ENCODE results near the gene KAT2B. TPM values are rescaled to one million over a fixed set of nuclear protein-coding genes. Genes with fewer than 3 reads are reported as not detected.

The KAT2B gene
- total and polyA plus RNA-seq, 2 of the 8 experiments (the other 6 are each of a cell fraction or from before 2014, with no cell fraction given), result 0.24 to 0.91 TPM

GRCh38 chr3:20185331-20185678 lies 145.1 kb downstream of the KAT2B start:
- no peak overlapping the region for H4K5ac ChIP-seq (ENCODE audit: insufficient read length, low read depth, low read length)
- no peaks in the 10 kb centered on the region for H3K27me3 ChIP-seq (replicated peaks in 1 of 4; ENCODE audit: control insufficient read depth in 3 of 4, extremely low read depth in 1 of 4, insufficient read depth in 3 of 4, low read length in 3 of 4)
- H3K23ac ChIP-seq (ENCODE audit: insufficient read length), result no peak overlapping the region
- H2BK20ac ChIP-seq (ENCODE audit: low read length), result no peak overlapping the region
- DNase-seq (ENCODE audit: low read depth in 1 of 2, low spot score in 2 of 2), result peak in 1 of 2 experiments; percentile 48
- ChIA-PET POLR2A (ENCODE audit: partially characterized antibody) (interaction anchor here (0.7 to 1.6 kb wide), 5 partner anchors 29 to 164 kb away, joined by 3 to 5 read pairs (median 3); no protein-coding TSS in a partner anchor), CTCF (ENCODE audit: partially characterized antibody) (no interaction called here)
- no peak overlapping the region for H3K56ac ChIP-seq (replicated peaks; ENCODE audit: insufficient read length, low read depth, low read length)
- 5% methylated on average over 12 of the region's 12 CpGs; no CpG with 5 or more reads in 1 of the 2 experiments for WGBS, 2 experiments (ENCODE audit: extremely low coverage in 1 of 2, insufficient coverage in 1 of 2, insufficient read length in 1 of 2, insufficient replicate concordance in 2 of 2, low coverage in 1 of 2, low lambda C conversion rate in 2 of 2, missing lambda C conversion rate in 1 of 2)
- H2AK5ac ChIP-seq (ENCODE audit: low read depth, low read length), result no peak overlapping the region
- H3K36me3 ChIP-seq (ENCODE audit: control insufficient read depth in 2 of 4, insufficient read depth in 4 of 4, low read length in 3 of 4), result peaks cover 6 to 31% (median 19%) of the 10 kb centered on the region in 4 experiments
- no peak overlapping the region for H2BK12ac ChIP-seq (ENCODE audit: low read depth, low read length)
- H3K4me3 ChIP-seq (ENCODE audit: extremely low read depth in 1 of 4, insufficient read depth in 2 of 4, low read depth in 3 of 4, low read length in 4 of 4), result peak overlapping the region; percentile 95 to 99 (median 98)
- no peak overlapping the region for H4K91ac ChIP-seq (replicated peaks; ENCODE audit: insufficient read length, low read length)
- no peak overlapping the region for H4K8ac ChIP-seq (ENCODE audit: extremely low read depth, insufficient read depth, low read length)
- H4K20me1 ChIP-seq (replicated peaks in 1 of 2; ENCODE audit: control insufficient read depth in 1 of 2, insufficient read depth in 2 of 2, low read length in 2 of 2), result no peaks in the 10 kb centered on the region
- H3K79me2 ChIP-seq (ENCODE audit: control insufficient read depth in 1 of 2, insufficient read depth in 2 of 2, low read length in 2 of 2), result peaks cover 3 to 29% of the 10 kb centered on the region in 2 experiments; a peak in 3 of 4 replicates
- H3K79me1 ChIP-seq (ENCODE audit: low read depth, low read length), result no peaks in the 10 kb centered on the region; the same call in 1 of the 2 replicates
- H2BK5ac ChIP-seq (ENCODE audit: low read depth, low read length), result peak overlapping the region; percentile 93
- H3K18ac ChIP-seq (ENCODE audit: extremely low read depth, low read length), result 0 out of 2 replicates have a peak overlapping the region, but pooled peaks have one; percentile 2
- peak overlapping the region; percentile 65 to 71 for H3K4me2 ChIP-seq (ENCODE audit: insufficient read depth in 1 of 2, low read depth in 2 of 2, low read length in 2 of 2)
- H3K23me2 ChIP-seq (ENCODE audit: low read depth, low read length), result peaks cover 6% of the 10 kb centered on the region
- H2AFZ ChIP-seq (ENCODE audit: low read length), result peak overlapping the region; percentile 87; the same call in 1 of the 2 replicates
- H3K9me3 ChIP-seq (ENCODE audit: insufficient read depth in 2 of 2, low read depth in 1 of 2, low read length in 1 of 2), result no peaks in the 10 kb centered on the region
- peaks cover 0 to 9% (median under 1%) of the 10 kb centered on the region in 4 experiments; a peak in 3 of 7 replicates for H3K4me1 ChIP-seq (replicated peaks in 1 of 4; ENCODE audit: control insufficient read depth in 3 of 4, insufficient read depth in 4 of 4, low read length in 3 of 4)
- H3K4ac ChIP-seq (replicated peaks; ENCODE audit: insufficient read length, low read depth, low read length), result no peak overlapping the region
- peak overlapping the region; percentile 90; the same call in 1 of the 2 replicates for H3K27ac ChIP-seq (ENCODE audit: low read depth, low read length)
- H2BK120ac ChIP-seq (replicated peaks; ENCODE audit: low read depth, low read length), result no peak overlapping the region
- H3K9ac ChIP-seq (replicated peaks in 1 of 4; ENCODE audit: extremely low read depth in 1 of 4, low read depth in 3 of 4, low read length in 3 of 4), result peak overlapping the region; percentile 83 to 95 (median 94)
- no peak overlapping the region for H3K14ac ChIP-seq (ENCODE audit: insufficient read length)
- no peak for FAIRE-seq
- no peak overlapping the region for H2BK15ac ChIP-seq (ENCODE audit: low read length)
- TF ChIP-seq KDM5A (IDR thresholded peaks at IDR 0.05; ENCODE audit: low read length) (no peak), SUZ12 (IDR thresholded peaks at IDR 0.05; ENCODE audit: low read length) (no peak), SRF (IDR thresholded peaks at IDR 0.05; ENCODE audit: low read depth, low read length) (no peak), CBX5 (IDR thresholded peaks at IDR 0.05; ENCODE audit: low read depth, low read length) (no peak), ASH2L (IDR thresholded peaks at IDR 0.05; ENCODE audit: low read length) (no peak), EGR1 (IDR thresholded peaks at IDR 0.05; ENCODE audit: borderline replicate concordance, low read depth, low read length) (no peak), SP4 (IDR thresholded peaks at IDR 0.05; ENCODE audit: low read length) (no peak), NRF1 (IDR thresholded peaks at IDR 0.05; ENCODE audit: low read depth, low read length) (no peak), TBP (IDR thresholded peaks at IDR 0.05; ENCODE audit: low read depth, low read length) (no peak), RXRA (IDR thresholded peaks at IDR 0.05; ENCODE audit: insufficient read depth, low read depth, low read length) (no peak), BCL11A (IDR thresholded peaks at IDR 0.05; ENCODE audit: low read depth in 2 of 2, low read length in 2 of 2) (no peak), TAF1 (IDR thresholded peaks at IDR 0.05; ENCODE audit: low read depth, low read length) (no peak)
